Measurements from ENCODE around the gene PSPC1. TPM values are rescaled to one million over a fixed set of nuclear protein-coding genes. Genes with fewer than 3 reads are reported as not detected.
"Not testable (repeated sequence)": the region's sequence is repeated elsewhere in the genome, so short reads cannot be mapped to it uniquely, and the experiment has no call there.

PSPC1 gene
- total RNA-seq, 1 donor from 2014 or later = 77.0 TPM

DNA sequence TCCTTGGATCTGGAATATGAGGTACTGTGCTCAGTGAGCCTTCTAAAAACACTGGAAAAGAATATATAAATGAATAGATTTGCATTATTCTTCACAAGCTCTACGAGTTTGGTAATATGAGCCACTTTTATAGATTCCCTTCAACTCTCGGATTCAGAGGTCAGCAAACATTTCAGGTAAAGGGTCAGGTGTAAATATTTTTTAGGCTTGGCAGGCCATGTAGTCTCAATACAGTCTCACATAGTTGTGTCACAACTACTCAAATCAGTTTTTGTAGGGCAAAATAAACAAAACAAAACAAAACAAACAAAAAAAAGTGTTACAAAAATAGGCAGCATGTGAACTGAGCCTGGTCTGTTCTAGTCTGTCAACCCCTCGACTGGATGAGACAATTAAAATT, 57.4 kb downstream of the PSPC1 start:
- peaks cover 100% of the 10 kb centered on the region for H3K79me2 ChIP-seq (ENCODE audit: low read depth)
- H3K36me3 Mint-ChIP-seq = peaks cover 39% of the 10 kb centered on the region
- TF ChIP-seq EZH2phosphoT487 (IDR thresholded peaks at IDR 0.05) = no peak
- TF ChIP-seq EZH2 (IDR thresholded peaks at IDR 0.05) = no peak
- TF ChIP-seq, protein P1, sequence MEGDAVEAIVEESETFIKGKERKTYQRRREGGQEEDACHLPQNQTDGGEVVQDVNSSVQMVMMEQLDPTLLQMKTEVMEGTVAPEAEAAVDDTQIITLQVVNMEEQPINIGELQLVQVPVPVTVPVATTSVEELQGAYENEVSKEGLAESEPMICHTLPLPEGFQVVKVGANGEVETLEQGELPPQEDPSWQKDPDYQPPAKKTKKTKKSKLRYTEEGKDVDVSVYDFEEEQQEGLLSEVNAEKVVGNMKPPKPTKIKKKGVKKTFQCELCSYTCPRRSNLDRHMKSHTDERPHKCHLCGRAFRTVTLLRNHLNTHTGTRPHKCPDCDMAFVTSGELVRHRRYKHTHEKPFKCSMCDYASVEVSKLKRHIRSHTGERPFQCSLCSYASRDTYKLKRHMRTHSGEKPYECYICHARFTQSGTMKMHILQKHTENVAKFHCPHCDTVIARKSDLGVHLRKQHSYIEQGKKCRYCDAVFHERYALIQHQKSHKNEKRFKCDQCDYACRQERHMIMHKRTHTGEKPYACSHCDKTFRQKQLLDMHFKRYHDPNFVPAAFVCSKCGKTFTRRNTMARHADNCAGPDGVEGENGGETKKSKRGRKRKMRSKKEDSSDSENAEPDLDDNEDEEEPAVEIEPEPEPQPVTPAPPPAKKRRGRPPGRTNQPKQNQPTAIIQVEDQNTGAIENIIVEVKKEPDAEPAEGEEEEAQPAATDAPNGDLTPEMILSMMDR (IDR thresholded peaks at IDR 0.05) = no peak

GRCh38 chr13:19720039-19720438, 62.7 kb downstream of the PSPC1 start:
- Histone ChIP-seq H3K9ac (no peak overlapping the region), H3K9me3 (ENCODE audit: low read depth) (no peaks in the 10 kb centered on the region), H3K4me1 (no peaks in the 10 kb centered on the region), H3F3A (ENCODE audit: low read depth) (peaks cover 10% of the 10 kb centered on the region), H3K36me3 (peaks cover 17% of the 10 kb centered on the region), H3K79me2 (ENCODE audit: low read depth) (peaks cover 81% of the 10 kb centered on the region), H4K20me1 (ENCODE audit: low read depth) (peaks cover 32% of the 10 kb centered on the region), H3K4me2 (no peak overlapping the region), H2AFZ (replicated peaks) (no peak overlapping the region), H3K27ac (no peak overlapping the region), H3K4me3 (no peak overlapping the region), H3K27me3 (no peaks in the 10 kb centered on the region)
- peaks cover 22% of the 10 kb centered on the region for H3K36me3 Mint-ChIP-seq
- TF ChIP-seq EZH2 (IDR thresholded peaks at IDR 0.05) = no peak
- TF ChIP-seq, protein P1 (IDR thresholded peaks at IDR 0.05) = no peak
- no peak for TF ChIP-seq EZH2phosphoT487 (IDR thresholded peaks at IDR 0.05)
- H3K27me3 Mint-ChIP-seq (ENCODE audit: insufficient read depth, low read depth) = peaks cover 4% of the 10 kb centered on the region
- H3K4me1 Mint-ChIP-seq = no peaks in the 10 kb centered on the region
- DNase-seq (ENCODE audit: low spot score) = no peak
- no peak overlapping the region for H3K4me3 Mint-ChIP-seq
- H3K27ac Mint-ChIP-seq = no peak overlapping the region
- H3K9me3 Mint-ChIP-seq = no peaks in the 10 kb centered on the region

More for the DNA sequence above, 57.4 kb downstream of the PSPC1 start:
- no peaks in the 10 kb centered on the region for H3K9me3 ChIP-seq (ENCODE audit: low read depth)
- DNase-seq (ENCODE audit: low spot score) = no peak
- H3K9ac ChIP-seq = no peak overlapping the region
- no peaks in the 10 kb centered on the region for H3K27me3 ChIP-seq
- H3K27ac ChIP-seq = no peak overlapping the region
- no peaks in the 10 kb centered on the region for H3K4me1 Mint-ChIP-seq
- H3K9me3 Mint-ChIP-seq = no peaks in the 10 kb centered on the region
- no peaks in the 10 kb centered on the region for H3K27me3 Mint-ChIP-seq (ENCODE audit: insufficient read depth, low read depth)
- H3K4me1 ChIP-seq = no peaks in the 10 kb centered on the region
- no peak overlapping the region for H3K4me3 Mint-ChIP-seq
- no peak overlapping the region for H3K4me3 ChIP-seq
- no peak overlapping the region for H3K4me2 ChIP-seq
- H3K36me3 ChIP-seq = peaks cover 33% of the 10 kb centered on the region
- H4K20me1 ChIP-seq (ENCODE audit: low read depth) = peaks cover 45% of the 10 kb centered on the region
- H3F3A ChIP-seq (ENCODE audit: low read depth) = peaks cover 9% of the 10 kb centered on the region
- no peak overlapping the region for H2AFZ ChIP-seq (replicated peaks)
- H3K27ac Mint-ChIP-seq = no peak overlapping the region

GRCh38 chr13:19713186-19713965, 69.4 kb downstream of the PSPC1 start:
- peaks cover 4% of the 10 kb centered on the region for H3K27me3 Mint-ChIP-seq (ENCODE audit: insufficient read depth, low read depth)
- TF ChIP-seq, protein P1 (IDR thresholded peaks at IDR 0.05) = no peak
- TF ChIP-seq EZH2 (IDR thresholded peaks at IDR 0.05) (no peak), EZH2phosphoT487 (IDR thresholded peaks at IDR 0.05) (no peak)

DNA sequence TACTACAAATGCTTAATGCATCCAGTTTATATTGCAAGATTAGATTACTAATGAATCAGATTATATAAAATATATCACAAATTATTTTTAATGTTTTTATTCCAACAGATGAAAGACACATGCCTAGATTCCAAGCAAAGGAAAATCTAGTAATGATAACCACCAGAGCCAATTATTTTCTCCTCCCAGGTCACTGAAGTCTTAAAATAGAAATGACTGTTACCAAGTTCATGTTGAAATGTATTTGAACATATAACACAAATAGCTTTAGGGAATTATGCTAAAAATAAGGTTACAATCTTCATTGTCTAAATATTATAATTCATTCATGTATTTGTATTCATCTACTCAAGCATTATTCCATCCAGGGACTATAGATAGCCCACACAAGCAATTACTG, 73.0 kb downstream of the PSPC1 start:
- not testable (repeated sequence) for H3K36me3 Mint-ChIP-seq; H3K27me3 ChIP-seq; H3K9ac ChIP-seq; H3K27ac Mint-ChIP-seq; DNase-seq (ENCODE audit: low spot score); H3F3A ChIP-seq (ENCODE audit: low read depth); H3K4me1 Mint-ChIP-seq; H2AFZ ChIP-seq (replicated peaks); H3K4me2 ChIP-seq; H3K9me3 Mint-ChIP-seq; H3K27ac ChIP-seq; H3K4me3 Mint-ChIP-seq; H3K4me3 ChIP-seq; H3K27me3 Mint-ChIP-seq (ENCODE audit: insufficient read depth, low read depth); H3K9me3 ChIP-seq (ENCODE audit: low read depth); H3K4me1 ChIP-seq; H3K36me3 ChIP-seq; H4K20me1 ChIP-seq (ENCODE audit: low read depth)
- peaks cover 36% of the 10 kb centered on the region for H3K79me2 ChIP-seq (ENCODE audit: low read depth)

More at GRCh38 chr13:19713186-19713965, 69.4 kb downstream of the PSPC1 start:
- no peak for DNase-seq (ENCODE audit: low spot score)
- Histone ChIP-seq H3K27ac (no peak overlapping the region), H3K4me2 (no peak overlapping the region), H3K4me1 (no peaks in the 10 kb centered on the region), H3K4me3 (no peak overlapping the region), H3K9ac (no peak overlapping the region), H3K36me3 (peaks cover 5% of the 10 kb centered on the region), H3F3A (ENCODE audit: low read depth) (peaks cover 4% of the 10 kb centered on the region), H2AFZ (replicated peaks) (no peak overlapping the region), H3K27me3 (no peaks in the 10 kb centered on the region), H3K79me2 (ENCODE audit: low read depth) (peaks cover 62% of the 10 kb centered on the region), H3K9me3 (ENCODE audit: low read depth) (no peaks in the 10 kb centered on the region), H4K20me1 (ENCODE audit: low read depth) (peaks cover 14% of the 10 kb centered on the region)
- Mint-ChIP-seq H3K36me3 (peaks cover 11% of the 10 kb centered on the region), H3K27ac (no peak overlapping the region), H3K4me3 (no peak overlapping the region), H3K4me1 (no peaks in the 10 kb centered on the region), H3K9me3 (no peaks in the 10 kb centered on the region)

- not testable (repeated sequence) for H3K27ac Mint-ChIP-seq; H3K36me3 Mint-ChIP-seq; DNase-seq (ENCODE audit: low spot score)
Measured at GRCh38 chr13:19709039-19709438, 73.7 kb downstream of the PSPC1 start.

More at GRCh38 chr13:19709039-19709438, 73.7 kb downstream of the PSPC1 start:
- not testable (repeated sequence) for H3K4me1 ChIP-seq; H3K4me1 Mint-ChIP-seq; H4K20me1 ChIP-seq (ENCODE audit: low read depth); H3K27ac ChIP-seq; H3K27me3 ChIP-seq; H2AFZ ChIP-seq (replicated peaks); H3K4me3 Mint-ChIP-seq; H3K4me2 ChIP-seq; H3K9ac ChIP-seq; H3K36me3 ChIP-seq; H3K27me3 Mint-ChIP-seq (ENCODE audit: insufficient read depth, low read depth); H3K9me3 Mint-ChIP-seq; H3K4me3 ChIP-seq; H3K9me3 ChIP-seq (ENCODE audit: low read depth); H3F3A ChIP-seq (ENCODE audit: low read depth)
- peaks cover 33% of the 10 kb centered on the region for H3K79me2 ChIP-seq (ENCODE audit: low read depth)
